GM21367 (cell line): ENCODE data around the gene SDF2L1.

Source experiments
- ATAC-seq: cut with Tn5 transposase; IDR thresholded peaks from one replicate; pipeline ENCODE4 v1.9.1; 2021; ENCODE audit not compliant: unreplicated experiment

SDF2L1 gene

GRCh38 chr22:21622011-21622918 lies 19.8 kb upstream of the SDF2L1 start:
- ATAC-seq, result no peak

- ATAC-seq, result no peak
Observed at GRCh38 chr22:21622919-21623647, 19.0 kb upstream of the SDF2L1 start.

GRCh38 chr22:21623648-21623970 lies 18.5 kb upstream of the SDF2L1 start:
- no peak for ATAC-seq

GRCh38 chr22:21624120-21624879 lies 17.8 kb upstream of the SDF2L1 start:
- ATAC-seq, result no peak

- ATAC-seq, result no peak
Observed at GRCh38 chr22:21624880-21625791, 17.0 kb upstream of the SDF2L1 start.

- no peak for ATAC-seq
Observed at GRCh38 chr22:21626073-21626734, 15.9 kb upstream of the SDF2L1 start.

GRCh38 chr22:21626735-21627469 lies 15.2 kb upstream of the SDF2L1 start:
- no peak for ATAC-seq

GRCh38 chr22:21628386-21629254 lies 13.5 kb upstream of the SDF2L1 start:
- ATAC-seq, result no peak

GRCh38 chr22:21629255-21630149 lies 12.6 kb upstream of the SDF2L1 start, which contains the start of gene YDJC:
Gene YDJC, minus strand, starts transcription at chr22:21630022. Its CDS starts 8 bp downstream, at chr22:21630014.
- ATAC-seq, result peak; percentile 62

- ATAC-seq, result no peak
Observed at GRCh38 chr22:21631025-21631424, 11.1 kb upstream of the SDF2L1 start.

GRCh38 chr22:21632237-21632895 lies 9.7 kb upstream of the SDF2L1 start, which contains the start of gene CCDC116:
Gene CCDC116, plus strand, starts transcription at chr22:21632760. Its CDS starts 422 bp downstream, at chr22:21633182.
- ATAC-seq, result no peak

- no peak for ATAC-seq
Observed at GRCh38 chr22:21632931-21633330, 9.2 kb upstream of the SDF2L1 start.

GRCh38 chr22:21633481-21633880 lies 8.6 kb upstream of the SDF2L1 start:
- ATAC-seq, result no peak

GRCh38 chr22:21634081-21634480 lies 8.0 kb upstream of the SDF2L1 start:
- ATAC-seq, result no peak

- ATAC-seq, result no peak
Observed at GRCh38 chr22:21634844-21635243, 7.3 kb upstream of the SDF2L1 start.

GRCh38 chr22:21635771-21636510 lies 6.2 kb upstream of the SDF2L1 start:
- ATAC-seq, result no peak
